NCI-H1105 treated with DMSO at 0.1 percent for 48 hours (cell line): ENCODE measurements around the gene LTB4R.

Source experiments
- DNase-seq: peaks from one replicate; lab custom pipeline; 2025; lab: John Stamatoyannopoulos, UW

LTB4R gene, protein sequence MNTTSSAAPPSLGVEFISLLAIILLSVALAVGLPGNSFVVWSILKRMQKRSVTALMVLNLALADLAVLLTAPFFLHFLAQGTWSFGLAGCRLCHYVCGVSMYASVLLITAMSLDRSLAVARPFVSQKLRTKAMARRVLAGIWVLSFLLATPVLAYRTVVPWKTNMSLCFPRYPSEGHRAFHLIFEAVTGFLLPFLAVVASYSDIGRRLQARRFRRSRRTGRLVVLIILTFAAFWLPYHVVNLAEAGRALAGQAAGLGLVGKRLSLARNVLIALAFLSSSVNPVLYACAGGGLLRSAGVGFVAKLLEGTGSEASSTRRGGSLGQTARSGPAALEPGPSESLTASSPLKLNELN

GRCh38 chr14:24310646-24311604 lies at the start of gene LTB4R:
Gene LTB4R (plus strand): TSS chr14:24311502. CDS start chr14:24315652, 4,150 bp downstream.
- DNase-seq = no peak

GRCh38 chr14:24261969-24262327 lies 49.4 kb upstream of the LTB4R start:
- DNase-seq = no peak

GRCh38 chr14:24262821-24263733 lies 48.2 kb upstream of the LTB4R start, which contains the start of gene TGM1:
Gene TGM1 (minus strand): TSS chr14:24263177. CDS start chr14:24262352, 825 bp downstream.
- no peak for DNase-seq

- no peak for DNase-seq
These were observed 47.5 kb upstream of the LTB4R start for GRCh38 chr14:24263848-24264247.

- no peak for DNase-seq
These were observed 47.0 kb upstream of the LTB4R start for GRCh38 chr14:24264298-24264697.

GRCh38 chr14:24266344-24267244 lies 44.7 kb upstream of the LTB4R start:
- DNase-seq = no peak

DNA sequence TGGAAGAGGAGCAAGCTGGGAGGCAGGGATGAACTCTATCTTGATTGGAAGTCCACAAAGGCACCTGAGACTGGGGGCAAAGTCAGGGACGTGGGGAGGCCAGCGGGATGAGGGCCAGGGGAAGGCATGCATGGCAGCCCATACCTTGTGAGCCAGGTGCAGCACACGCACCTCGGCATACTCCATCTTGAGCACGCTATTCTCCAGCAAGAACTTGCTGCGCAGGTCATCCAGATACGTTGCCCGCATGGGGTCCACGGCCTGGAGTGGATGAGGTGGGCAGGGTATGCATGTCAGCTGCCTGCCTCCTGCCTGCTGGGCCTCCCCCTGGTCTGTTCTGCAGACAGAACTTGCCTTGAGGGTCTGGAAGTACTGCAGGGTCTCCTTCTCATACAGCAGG lies 43.8 kb upstream of the LTB4R start:
- no peak for DNase-seq

DNA sequence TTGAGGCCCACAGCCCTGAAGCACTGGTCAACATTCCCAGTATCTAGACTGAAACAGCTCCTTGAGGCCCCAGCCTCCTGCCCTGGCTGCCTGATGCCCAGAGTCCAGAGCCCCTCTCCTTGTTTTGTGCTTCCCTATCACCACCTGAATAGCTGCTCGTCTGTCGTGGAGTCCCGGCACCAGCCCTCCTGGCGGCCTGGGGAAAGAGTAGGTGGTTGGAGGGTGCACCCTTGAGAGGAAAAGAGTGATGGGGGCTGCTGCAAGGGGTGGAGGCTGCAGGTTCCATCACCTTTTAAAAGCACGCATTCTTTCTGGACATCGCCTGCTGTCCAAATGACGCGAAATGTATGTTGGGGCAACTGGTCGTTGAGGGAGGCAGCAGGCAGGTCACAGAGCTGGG lies 43.1 kb upstream of the LTB4R start:
- no peak for DNase-seq

GRCh38 chr14:24269368-24269767 lies 41.9 kb upstream of the LTB4R start:
- DNase-seq = no peak

DNA sequence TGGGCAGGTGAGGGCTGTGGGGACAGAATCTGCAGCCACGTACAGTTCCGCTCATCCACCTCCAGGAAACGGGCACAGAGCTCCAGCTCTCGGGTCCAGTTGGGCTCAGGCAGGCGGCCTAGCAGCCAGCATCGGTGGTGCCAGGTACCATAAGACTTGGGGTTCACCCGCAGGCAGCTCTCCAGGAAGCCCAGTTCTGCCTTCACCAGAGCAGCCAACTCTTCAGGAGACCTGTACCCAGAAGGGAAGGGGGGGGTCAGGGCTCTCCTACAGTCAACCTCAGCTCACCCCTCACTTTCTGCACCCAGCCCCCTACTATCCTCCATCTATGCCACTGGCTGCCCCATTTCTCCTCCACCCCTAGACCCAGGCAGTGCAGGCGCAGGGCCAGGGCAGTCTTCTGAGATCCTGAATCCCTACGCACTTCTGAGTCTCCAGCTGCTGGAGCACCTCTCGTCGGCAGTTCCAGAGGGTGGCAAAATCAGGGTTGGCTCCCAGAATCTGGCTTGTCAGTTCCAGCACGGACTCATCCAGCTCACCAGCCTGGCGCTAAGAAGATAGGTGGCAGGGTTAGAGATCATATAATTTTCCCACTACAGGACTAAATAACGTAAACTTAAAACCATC lies 41.3 kb upstream of the LTB4R start:
- DNase-seq = no peak

DNA sequence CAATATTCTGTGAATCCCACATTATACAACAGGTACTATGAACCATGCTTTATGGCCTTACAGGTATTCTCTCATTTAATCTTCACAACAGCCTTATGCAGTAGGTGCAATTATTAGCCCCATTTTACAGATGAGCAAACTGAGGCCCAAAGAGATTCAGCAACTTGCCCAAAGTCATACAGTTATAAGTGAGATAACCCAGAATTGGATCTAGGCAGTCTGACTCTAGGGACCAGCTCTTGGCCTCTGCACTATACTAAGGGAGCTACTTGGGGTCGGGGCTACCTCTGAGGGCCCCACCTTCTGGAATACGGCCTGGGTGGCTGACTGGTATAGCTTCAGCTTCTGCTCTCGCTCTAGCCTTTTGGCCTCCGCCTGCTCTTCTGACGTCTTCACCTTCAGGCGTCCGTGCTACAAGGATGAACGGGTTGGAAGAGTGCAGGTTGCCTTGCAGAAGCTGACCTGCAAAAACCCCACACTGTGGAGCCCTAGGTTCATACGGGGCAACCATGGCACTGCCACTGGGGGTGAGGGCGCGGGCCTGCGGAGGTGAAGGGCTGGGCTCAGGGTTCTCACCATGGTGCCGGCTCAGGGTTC lies 40.7 kb upstream of the LTB4R start:
- no peak for DNase-seq

- peak; percentile 93 for DNase-seq
These were observed 40.0 kb upstream of the LTB4R start, which contains the start of gene RABGGTA for GRCh38 chr14:24271134-24271833. Gene RABGGTA (minus strand): TSS chr14:24271597. CDS start chr14:24271115, 482 bp downstream.

DNA sequence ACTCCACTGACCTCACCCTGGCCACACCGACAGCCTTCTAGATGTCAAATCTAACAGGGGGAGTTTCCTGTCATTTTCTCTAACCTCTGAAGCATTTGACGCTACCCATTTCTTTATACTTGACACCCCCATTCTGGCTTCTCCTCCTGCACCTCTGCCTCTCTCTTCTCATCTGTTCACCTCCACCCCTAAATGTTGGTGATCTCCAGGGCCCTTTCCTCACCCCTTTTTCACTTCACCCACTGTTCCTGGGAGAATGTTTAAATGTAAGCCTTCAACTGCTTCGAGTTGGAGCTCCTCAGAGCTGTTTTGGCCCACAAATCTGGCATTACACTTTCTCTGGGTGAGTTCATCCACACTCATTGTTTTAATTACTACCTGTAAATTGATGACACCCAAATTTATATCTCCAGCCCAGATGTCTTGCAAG lies 39.5 kb upstream of the LTB4R start:
- DNase-seq = no peak

GRCh38 chr14:24272467-24272866 lies 38.8 kb upstream of the LTB4R start:
- DNase-seq = no peak

- no peak for DNase-seq
These were observed 37.8 kb upstream of the LTB4R start for GRCh38 chr14:24273422-24273998.

GRCh38 chr14:24274101-24274543 lies 37.2 kb upstream of the LTB4R start:
- DNase-seq = no peak

- DNase-seq = no peak
These were observed 34.2 kb upstream of the LTB4R start for GRCh38 chr14:24277071-24277470.

DNA sequence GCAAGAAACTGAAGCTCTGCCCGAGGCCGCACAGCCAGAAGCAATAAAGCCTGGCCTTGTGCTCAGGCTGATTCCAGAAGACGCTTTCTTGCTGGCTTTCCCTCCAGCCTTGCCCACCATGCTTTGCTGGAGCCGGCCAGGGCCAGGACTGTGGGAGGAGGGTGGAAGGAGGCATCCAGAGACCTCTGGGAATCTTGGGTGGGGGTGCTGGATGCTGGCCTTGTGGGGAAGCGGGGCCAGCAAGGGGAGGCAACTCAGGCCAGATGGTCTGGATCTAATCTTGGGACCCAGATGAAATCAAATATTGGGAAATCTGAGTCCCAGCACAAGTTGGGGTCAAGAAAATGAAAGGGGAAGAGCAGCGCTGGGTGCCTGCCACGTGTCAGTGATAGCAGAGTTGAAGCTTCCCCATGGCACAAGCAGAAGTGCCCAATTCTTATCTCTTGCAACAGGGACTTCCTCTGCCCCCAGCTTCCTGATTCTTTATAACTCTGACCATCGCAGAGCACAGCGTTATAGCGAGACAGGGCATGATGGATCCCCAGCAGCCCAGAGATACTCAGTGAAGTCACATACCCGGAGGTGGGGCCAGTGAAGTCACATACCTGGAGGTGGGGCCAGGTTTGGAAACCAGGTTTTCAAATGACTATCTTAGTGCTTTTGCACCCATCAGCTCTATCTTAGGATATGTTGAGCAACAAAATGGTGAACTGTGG lies 33.5 kb upstream of the LTB4R start:
- no peak for DNase-seq
